Right renal pelvis (tissue), 4 donors: ENCODE data around the gene NGEF. TPM values are rescaled to one million over a fixed set of nuclear protein-coding genes. Genes with fewer than 3 reads are reported as not detected.

ENCODE experiments used
- DNase-seq, 4 donors: peaks; one replicate each; pipeline ENCODE4 v3.0.0-alpha.2; 2013; ENCODE audit warnings: low read depth in 4 of 4, low spot score in 3 of 4, missing footprints in 1 of 4
- polyA plus RNA-seq, 4 donors: library from polyadenylated mRNA; unstranded; fragments of 120-200 nt; gene quantifications; one replicate each; pipeline ENCODE4 v1.2.1, GENCODE V29; 2013; ENCODE audit not compliant: insufficient read length in 4 of 4

The NGEF gene
- polyA plus RNA-seq, 4 donors, result 1.0 to 2.8 (median 2.2) TPM

GRCh38 chr2:233002829-233003657 lies 10.0 kb downstream of the NGEF start:
- DNase-seq, result no peak

- no peak for DNase-seq
Observed at GRCh38 chr2:233000886-233001750, 11.9 kb downstream of the NGEF start.

- no peak for DNase-seq
Observed at GRCh38 chr2:232999354-232999753, 13.7 kb downstream of the NGEF start.

- DNase-seq, result no peak
Observed at GRCh38 chr2:232998666-232998985, 14.4 kb downstream of the NGEF start.

DNA sequence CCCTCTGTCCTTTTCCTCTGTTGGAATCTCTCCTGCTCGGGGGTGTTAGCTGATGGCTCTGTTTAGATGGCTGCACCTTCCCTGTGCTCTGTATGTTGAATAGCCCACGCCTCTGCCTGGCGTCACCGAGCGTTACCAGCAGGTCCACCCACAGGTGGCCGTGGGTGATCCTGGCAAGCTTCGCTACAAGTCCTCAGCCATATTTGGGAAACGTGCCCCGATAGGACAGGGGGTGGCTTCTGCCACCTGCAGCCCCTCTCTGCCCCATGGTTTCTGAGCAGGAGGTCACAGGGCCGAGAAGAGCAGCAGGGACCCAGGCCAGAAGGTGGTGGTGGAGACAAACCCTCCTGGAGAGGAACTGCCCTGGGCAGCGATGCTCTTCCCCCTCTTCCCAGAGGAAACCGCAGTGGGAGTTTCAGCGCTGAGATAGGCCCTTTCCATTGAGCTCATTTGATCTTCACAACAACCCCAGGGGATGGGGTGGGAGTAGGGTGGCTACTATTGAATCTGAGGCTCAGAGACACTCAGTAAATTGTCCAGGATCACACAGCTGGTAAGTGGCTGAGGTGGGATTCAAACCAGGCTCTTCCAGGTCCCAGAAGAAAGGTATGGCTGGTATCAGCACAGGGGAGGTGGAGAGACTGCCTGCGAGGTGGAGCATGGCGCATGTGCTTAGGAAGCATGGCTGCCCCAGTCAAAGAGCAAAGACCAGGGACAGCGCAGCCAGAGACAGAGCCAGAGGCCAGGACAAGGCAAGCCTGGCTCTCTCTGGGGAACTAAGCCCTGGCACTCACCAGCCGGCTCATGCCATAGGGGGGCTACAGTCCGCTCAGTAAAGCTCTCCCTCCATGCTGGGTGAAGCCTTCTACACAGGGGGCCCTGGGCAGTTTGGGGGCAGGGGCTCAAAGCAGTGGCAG lies 15.0 kb downstream of the NGEF start:
- no peak for DNase-seq

- no peak for DNase-seq
Observed at GRCh38 chr2:232994446-232994845, 18.6 kb downstream of the NGEF start.

DNA sequence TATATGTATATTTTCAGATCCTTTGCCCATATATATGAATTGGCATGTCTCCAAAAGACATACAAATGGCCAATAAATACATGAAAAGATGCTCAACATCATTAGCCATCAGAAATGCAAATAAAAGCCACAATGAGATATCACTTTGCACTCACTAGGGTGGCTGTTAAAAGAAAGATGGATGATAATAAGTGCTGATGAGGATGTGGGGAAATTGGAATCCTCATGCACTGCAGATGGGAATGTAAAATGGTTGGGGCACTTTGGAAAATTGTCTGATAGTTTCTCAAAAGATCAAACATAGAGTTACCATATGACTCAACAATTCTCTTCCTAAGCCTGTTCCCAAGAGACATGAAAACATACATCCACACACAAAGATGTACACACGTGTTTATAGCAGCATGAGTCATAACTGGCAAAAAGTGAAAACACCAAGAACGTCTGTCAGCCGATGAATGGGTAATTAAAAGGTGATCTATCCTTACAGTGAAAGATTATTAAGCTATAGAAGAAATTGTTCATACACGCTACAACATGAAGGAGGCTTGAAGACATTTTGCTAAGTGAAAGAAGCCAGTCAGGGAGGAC lies 19.7 kb downstream of the NGEF start:
- no peak for DNase-seq

DNA sequence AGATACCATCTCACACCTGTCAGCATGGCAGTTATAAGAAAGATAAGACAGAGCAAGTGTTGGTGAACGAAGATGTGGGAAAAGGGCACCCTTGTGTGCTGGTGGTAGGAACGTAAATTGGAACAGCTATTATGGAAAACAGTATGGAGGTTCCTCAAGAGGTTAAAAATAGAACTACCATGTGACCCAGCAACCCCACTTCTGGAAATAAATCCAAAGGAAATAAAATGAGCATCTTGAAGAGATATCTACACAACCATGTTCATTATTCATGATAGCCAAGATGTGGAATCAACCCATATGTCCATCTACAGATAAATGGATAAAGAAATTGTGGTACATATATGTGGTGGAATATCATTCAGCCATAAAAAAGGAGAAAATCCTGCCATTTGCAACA lies 26.9 kb downstream of the NGEF start:
- DNase-seq, result no peak

DNA sequence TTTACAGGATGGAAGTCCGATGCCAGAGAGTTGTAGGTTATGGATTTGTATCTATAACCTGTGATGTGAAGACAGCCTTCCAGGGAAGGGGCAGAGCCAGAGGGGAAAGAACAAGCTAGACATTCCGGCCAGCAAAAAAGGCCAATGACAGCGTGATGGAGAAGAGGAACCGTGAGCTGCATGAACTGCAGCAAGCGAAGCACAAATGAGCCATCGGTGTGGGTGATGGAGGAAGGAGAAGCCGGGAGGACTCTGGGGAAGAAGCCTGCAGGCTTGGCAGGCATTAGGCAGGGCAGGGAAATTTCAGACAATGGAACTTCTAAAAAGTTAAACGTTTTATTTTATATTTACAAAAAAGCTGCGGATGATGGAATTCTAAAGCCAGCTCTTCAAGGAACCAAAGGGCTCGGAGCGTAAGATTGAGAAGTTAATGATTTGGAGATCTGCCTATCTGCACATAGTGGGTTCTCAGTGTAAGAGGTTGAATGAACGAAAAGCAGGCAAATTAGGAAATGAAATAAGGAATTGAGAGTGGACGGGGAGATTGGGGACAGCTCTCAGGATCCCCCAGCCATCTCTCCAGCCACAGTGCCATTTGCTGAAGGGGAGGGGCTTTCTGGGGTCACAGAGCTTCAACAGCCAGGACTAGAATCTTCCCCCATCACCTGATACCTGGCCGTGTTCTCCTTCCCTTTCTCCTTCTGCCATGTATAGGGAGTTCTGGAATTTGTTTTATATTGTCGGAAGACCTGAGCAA lies 28.4 kb downstream of the NGEF start:
- DNase-seq, result no peak

GRCh38 chr2:232983669-232984140 lies 29.4 kb downstream of the NGEF start:
- no peak for DNase-seq

- DNase-seq, result no peak
Observed at GRCh38 chr2:232982926-232983668, 30.0 kb downstream of the NGEF start.

DNA sequence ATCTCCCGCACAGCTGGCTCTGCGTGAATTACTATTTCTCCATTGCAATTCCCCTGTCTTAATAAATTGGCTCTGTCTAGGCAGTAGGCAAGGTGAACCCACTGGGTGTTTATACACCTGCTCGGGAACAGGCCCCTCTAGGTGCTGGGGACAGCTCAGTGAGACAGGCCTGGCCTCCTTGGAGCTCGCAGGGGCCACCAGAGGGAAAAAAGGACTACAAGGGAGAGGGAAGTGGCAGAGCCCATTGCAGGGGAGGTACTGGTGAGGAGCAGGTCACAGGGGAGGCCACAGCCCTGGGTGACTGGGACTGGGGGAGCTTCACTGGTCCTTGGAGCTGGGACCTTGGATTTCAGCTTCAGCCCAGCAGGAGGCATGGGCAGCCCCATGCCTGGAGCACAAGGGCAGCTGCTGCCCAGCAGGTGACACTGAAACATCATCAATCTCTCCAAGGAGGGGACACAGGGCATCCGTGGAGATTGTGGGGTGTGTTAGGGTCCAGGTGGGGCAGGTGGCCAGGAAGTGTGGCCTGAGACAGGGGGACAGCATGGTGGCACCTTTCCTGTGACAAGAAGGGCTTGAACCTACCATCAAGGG lies 31.2 kb downstream of the NGEF start:
- no peak for DNase-seq

DNA sequence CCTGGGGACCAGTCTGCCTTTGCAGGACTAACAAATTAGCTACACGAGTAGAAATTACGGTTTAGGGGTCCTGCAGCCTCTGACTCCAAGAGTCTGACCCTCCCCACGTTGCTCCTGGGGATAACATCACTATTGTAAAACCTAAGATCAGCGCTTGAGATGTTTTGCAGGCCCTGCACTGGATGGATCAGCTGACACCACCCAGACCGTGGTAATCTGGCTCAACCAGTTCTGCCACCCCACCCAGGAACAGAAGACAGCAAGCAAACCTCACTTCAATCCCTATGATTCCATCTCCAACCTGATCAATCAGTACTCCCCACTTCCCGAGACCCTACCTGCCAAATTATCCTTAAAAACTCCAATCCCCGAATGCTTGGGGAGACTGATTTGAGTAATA lies 31.7 kb downstream of the NGEF start:
- no peak for DNase-seq

- DNase-seq, result no peak
Observed at GRCh38 chr2:232980683-232981082, 32.4 kb downstream of the NGEF start.

GRCh38 chr2:232979871-232980461 lies 33.1 kb downstream of the NGEF start:
- no peak for DNase-seq

DNA sequence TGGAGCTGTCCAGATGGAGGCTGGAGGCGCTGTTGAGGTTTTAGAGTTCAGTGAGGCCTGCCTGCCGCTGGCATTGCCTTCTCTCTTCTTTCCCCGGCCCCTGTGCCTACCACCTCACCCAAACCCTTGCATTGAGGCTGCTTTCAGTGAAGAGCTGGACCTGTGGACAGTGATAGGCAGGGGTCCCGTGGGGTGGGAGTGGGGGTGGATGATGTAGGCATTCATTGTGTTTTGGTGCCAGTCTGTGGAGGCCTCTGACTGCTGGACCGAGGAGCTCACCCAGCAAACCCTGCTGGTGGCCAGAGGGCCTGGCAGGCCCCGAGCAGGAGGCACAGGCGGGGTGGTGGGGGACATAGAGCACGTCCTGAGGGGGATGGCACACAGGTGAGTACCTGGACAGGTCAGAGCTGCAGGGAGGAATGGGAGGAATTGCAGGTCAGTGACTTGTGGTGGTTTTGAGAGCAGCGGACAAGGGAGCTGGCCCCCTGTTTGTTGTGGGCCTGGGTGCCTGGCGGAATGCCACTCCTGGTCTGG lies 35.6 kb downstream of the NGEF start:
- DNase-seq, result no peak

- no peak for DNase-seq
Observed at GRCh38 chr2:232976666-232977437, 36.2 kb downstream of the NGEF start.
